Measurements from ENCODE around the gene PRSS38.

DNA sequence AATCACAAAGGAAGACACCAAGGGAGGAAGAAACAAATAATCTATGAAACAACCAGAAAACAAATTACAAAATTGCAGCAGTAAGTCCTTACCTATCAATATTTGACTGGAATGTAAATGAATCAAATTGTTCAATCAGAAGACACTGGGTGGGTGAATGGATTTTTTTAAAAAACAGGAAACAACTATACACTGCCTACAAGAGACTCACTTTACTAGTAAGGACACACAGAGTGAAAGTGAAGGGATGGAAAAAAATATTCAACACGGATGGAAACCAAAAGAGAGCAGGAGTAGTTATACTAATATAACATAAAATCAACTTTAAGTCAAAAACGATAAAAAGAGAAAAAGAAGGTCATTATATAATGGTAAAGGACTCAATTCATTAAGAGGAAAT, 6.4 kb upstream of the PRSS38 start:
- TF ChIP-seq EZH2 (IDR thresholded peaks at IDR 0.05) (no peak), REST (IDR thresholded peaks at IDR 0.05; ENCODE audit: low read depth) (no peak), POLR2A (IDR thresholded peaks at IDR 0.05; ENCODE audit: borderline replicate concordance, extremely low read depth, insufficient read depth, insufficient read length) (no peak), JUND (IDR thresholded peaks at IDR 0.05) (no peak), EGR1 (IDR thresholded peaks at IDR 0.05; ENCODE audit: low read depth) (no peak), EZH2phosphoT487 (IDR thresholded peaks at IDR 0.05; ENCODE audit: borderline replicate concordance) (no peak), ZNF274 (IDR thresholded peaks at IDR 0.05; ENCODE audit: low read depth, low read length) (no peak), YY1 (IDR thresholded peaks at IDR 0.05; ENCODE audit: extremely low read depth, insufficient replicate concordance, low read depth, low read length) (no peak), POLR2AphosphoS5 (IDR thresholded peaks at IDR 0.05; ENCODE audit: low read depth, low read length) (no peak), SP1 (IDR thresholded peaks at IDR 0.05; ENCODE audit: low read depth) (no peak), ZFX (IDR thresholded peaks at IDR 0.05) (no peak)
- TF ChIP-seq, protein P1, sequence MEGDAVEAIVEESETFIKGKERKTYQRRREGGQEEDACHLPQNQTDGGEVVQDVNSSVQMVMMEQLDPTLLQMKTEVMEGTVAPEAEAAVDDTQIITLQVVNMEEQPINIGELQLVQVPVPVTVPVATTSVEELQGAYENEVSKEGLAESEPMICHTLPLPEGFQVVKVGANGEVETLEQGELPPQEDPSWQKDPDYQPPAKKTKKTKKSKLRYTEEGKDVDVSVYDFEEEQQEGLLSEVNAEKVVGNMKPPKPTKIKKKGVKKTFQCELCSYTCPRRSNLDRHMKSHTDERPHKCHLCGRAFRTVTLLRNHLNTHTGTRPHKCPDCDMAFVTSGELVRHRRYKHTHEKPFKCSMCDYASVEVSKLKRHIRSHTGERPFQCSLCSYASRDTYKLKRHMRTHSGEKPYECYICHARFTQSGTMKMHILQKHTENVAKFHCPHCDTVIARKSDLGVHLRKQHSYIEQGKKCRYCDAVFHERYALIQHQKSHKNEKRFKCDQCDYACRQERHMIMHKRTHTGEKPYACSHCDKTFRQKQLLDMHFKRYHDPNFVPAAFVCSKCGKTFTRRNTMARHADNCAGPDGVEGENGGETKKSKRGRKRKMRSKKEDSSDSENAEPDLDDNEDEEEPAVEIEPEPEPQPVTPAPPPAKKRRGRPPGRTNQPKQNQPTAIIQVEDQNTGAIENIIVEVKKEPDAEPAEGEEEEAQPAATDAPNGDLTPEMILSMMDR (IDR thresholded peaks at IDR 0.05 in 2 of 3, conservative IDR thresholded peaks at IDR 0.05 in 1 of 3; ENCODE audit: borderline replicate concordance in 1 of 3, insufficient read depth in 1 of 3, low read depth in 2 of 3, low read length in 2 of 3) = no peak
- TF ChIP-seq, protein P2, sequence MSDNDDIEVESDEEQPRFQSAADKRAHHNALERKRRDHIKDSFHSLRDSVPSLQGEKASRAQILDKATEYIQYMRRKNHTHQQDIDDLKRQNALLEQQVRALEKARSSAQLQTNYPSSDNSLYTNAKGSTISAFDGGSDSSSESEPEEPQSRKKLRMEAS (IDR thresholded peaks at IDR 0.05) = no peak
